HG02840 (cell line): ENCODE measurements around the gene COX4I1.
"Not testable (repeated sequence)": the region's sequence is repeated elsewhere in the genome, so short reads cannot be mapped to it uniquely, and the experiment has no call there.

ENCODE experiments used
- ATAC-seq: cut with Tn5 transposase; IDR thresholded peaks from one replicate; pipeline ENCODE4 v1.9.1; 2021; ENCODE audit warnings: mild to moderate bottlenecking, moderate library complexity, moderate number of reproducible peaks; ENCODE audit not compliant: unreplicated experiment, low FRiP score

The COX4I1 gene

DNA sequence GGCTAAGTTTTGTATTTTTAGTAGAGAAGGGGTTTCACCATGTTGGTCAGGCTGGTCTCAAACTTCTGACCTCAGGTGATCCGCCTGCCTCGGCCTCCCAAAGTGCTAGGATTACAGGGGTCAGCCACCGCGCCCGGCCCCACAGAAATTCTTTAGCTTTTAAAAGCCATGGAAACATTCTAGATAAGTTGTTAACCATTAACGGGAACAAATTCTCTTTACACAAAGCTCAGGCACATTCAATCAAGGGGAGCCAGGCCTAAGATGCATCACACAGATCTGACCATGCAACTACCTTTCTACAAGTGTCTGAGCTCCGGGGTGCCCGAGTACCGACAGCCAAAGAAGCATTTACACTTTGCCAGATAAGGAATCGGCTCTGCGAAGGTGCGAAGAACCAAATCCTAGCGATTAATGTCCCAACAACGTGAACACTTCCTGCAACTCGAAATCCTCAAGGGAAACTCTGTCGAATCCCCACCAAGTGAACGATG, 1.2 kb upstream of the COX4I1 start:
- ATAC-seq: no peak

DNA sequence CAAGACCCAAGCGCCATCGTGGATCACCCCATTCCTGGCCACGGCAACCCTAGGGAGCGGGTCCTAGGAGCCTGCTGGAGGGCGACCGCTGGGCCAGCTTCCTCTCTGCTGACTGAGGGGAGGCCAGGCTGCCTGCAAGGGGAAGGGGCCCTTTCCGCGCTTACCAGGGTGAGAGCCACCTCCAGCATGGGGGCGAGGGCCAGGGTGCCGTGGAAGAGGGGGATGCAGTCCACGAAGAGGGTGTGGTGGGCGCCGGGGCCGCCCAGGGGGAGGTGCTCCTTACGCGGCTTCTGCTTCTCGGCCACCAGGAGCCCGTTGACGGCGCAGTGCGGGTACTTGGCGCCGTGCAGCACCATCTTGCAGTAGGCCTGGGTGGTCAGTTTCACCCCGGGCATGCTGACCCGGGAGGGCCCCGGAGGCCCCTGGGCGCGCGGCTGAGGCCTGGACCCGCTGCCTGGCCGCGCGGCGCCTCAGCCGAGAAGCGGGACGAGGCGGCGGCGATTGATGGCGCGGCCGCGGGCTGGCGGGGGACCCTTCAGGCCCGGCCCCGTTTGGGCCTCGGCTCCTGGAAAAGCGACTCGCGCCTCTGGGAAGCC, 496 bp upstream of the COX4I1 start:
- ATAC-seq: peak; percentile 33

DNA sequence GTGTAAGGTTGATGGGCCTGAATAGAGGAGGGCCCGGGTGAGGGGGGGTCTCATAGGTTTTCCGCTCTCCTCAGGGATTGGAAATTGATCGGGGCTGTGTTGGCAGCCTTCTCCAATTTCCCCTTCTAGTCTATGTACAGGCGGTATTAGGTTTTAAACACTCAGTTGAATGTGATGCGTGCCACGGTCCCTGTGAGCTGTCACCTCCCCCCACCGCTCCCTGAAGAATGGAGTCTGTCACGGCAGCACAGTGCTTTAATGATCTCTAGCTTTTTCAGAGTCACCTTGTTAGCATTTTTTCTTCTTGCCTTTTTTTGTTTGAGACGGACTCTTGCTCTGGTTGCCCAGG, 800 bp downstream of the COX4I1 start:
- ATAC-seq: no peak

DNA sequence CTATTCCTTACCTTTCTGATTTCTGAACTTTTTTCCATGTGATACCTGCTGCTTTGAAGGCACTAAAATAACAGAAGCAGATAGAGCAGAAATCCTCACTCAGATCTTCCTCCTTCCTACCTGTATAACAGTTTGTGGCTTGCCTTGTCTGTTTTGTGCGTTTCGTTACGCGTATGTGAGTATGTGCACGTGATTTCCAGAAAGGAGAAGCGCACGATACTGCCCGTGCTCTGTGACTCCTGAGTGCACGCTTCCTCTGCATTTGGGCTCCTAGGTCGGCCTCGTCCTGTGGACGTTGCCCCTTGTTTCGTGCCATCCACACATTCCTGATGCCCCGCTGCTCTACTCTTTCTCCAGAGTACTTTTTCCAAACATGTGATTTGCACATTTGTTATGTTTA, 4.1 kb downstream of the COX4I1 start:
- no peak for ATAC-seq

DNA sequence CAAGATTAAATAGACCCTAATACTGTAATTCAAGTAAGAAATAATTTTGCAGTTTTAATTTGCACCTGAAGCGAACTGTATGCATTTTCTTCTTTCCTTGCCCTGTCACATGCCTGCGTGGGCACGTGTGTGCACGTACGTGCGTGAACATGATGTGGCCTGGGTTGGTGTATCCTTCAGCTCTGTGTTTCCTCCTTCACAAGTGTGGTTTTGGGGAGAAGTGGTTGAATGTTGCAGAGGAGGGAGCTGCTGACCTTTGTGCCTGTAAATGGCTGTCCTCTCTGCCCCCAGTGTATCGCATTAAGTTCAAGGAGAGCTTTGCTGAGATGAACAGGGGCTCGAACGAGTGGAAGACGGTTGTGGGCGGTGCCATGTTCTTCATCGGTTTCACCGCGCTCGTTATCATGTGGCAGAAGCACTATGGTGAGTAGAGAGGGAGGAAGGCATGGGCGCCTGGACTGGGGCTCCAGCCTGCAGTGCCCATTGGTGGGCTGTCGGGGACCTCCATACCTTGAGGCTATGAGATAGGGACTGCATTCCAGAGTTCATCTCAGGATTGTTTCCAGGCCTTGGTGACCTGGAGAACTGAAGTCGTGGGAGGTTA, 6.0 kb downstream of the COX4I1 start:
- no peak for ATAC-seq

DNA sequence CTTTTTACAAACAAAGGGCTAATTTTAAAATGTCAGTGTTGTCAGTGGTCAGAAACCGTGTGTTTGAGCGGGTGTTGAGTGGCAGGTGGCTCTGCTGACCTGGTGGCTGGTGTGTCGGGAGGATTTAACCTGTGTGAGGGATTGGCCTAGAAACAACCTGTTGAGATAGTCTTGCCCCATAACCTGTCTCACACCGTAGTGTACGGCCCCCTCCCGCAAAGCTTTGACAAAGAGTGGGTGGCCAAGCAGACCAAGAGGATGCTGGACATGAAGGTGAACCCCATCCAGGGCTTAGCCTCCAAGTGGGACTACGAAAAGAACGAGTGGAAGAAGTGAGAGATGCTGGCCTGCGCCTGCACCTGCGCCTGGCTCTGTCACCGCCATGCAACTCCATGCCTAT, 7.0 kb downstream of the COX4I1 start:
- ATAC-seq: no peak

DNA sequence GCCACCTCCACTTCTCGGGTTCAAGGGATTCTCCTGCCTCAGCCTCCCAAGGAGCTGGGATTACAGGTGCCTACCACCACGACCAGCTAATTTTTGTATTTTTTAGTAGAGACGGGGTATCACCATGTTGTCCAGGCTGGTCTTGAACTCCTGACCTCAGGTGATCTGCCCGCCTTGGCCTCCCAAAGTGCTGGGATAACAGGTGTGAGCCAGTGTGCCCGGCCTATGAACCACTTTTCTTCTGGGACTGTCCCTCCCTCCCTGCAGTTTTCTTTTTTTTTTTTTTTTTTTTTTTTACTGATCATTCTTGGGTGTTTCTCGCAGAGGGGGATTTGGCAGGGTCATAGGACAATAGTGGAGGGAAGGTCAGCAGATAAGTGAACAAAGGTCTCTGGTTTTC, 7.8 kb downstream of the COX4I1 start:
- not testable (repeated sequence) for ATAC-seq

DNA sequence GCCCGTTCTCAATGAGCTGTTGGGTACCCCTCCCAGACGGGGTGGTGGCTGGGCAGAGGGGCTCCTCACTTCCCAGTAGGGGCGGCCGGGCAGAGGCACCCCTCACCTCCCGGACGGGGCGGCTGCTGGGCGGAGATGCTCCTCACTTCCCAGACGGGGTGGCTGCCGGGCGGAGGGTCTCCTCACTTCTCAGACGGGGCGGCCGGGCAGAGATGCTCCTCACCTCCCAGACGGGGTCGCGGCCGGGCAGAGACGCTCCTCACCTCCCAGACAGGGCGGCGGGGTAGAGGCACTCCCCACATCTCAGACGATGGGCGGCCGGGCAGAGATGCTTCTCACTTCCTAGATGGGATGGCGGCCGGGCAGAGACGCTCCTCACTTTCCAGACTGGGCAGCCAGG, 8.6 kb downstream of the COX4I1 start:
- ATAC-seq: not testable (repeated sequence)

DNA sequence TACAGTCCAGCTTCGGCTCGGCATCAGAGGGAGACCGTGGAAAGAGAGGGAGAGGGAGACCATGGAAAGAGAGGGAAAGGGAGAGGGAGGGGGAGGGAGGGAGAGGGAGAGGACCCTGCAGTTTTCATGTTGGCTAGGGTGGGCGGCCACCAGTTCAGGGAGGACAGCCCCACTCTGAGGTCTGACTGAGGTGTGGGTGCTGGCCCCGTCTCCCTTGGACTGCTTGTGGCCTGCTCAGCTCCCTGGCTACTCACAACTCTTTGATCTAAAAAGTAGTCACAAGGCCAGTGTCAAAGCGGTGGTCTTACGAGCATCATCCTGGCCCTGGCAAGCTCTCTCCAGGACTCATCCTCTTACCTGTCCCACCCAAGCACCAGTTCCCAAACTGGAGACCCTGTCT, 9.4 kb downstream of the COX4I1 start:
- no peak for ATAC-seq

DNA sequence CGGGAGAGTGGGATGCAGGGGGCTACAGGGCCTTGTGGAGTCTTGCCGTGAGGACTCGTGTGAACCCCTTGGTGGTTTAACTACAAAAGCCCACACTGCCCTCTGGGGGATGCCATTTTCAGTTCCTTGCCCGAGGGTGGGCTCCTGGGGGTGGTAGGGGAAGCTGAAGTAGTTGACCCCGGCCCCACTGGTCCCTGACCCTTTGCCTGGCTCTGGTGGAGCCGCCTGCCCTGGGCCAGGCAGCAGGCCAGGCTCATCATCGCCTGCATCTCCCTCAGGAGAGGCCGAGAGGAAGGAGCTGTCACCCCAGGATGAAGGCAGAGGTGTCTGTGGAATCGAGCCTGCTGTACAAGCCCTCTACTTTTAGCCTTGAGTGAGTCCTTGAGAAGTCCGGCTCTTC, 10.2 kb downstream of the COX4I1 start:
- ATAC-seq: no peak

DNA sequence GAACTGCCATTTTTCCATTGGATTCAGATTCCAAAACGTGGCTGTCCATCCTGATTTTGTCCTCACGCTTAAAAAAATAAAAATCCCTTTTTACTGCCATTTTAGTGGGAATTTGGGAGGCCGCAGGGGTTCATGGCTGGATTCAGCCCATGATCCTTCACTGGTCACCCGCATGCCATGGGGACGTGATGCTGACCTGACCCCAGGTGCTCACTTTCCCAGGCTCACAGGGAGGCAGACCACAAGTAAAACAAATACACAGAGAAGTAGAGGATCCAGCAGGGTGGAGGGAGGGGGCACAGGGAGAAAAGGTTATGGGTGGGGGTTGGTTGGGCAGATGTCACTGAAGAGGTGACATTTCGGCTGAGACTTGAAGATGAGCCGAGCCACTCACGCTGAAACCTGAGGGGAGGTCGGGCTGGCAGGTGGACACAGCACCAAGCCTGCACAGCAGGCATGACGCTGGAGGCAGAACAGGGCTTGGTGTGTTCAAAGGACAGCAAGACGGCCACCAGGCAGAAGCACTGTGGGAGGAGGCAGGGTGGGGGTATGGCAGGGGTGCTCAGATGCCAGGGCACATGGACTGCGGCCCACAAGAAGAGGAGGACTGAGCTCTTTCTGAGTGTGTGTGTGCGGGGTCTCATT, 10.7 kb downstream of the COX4I1 start:
- no peak for ATAC-seq

DNA sequence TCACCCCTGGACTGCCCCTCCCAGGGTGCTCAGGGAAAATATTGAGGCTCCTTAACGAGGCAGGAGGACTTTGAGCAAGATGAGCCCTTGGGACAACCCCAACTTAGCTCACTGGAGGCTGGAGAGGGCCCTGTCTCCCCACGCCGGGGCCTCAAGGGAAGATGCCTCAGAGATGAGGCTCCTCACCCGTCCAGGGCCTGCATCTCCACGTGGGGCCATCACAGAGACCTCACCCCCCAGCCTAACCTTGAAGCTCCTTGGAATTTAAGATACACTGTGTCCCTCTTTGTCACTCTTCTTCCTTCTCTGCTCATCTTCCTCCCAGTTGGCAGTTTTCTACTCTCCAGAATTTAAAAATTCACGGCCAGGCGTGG, 11.2 kb downstream of the COX4I1 start:
- no peak for ATAC-seq

DNA sequence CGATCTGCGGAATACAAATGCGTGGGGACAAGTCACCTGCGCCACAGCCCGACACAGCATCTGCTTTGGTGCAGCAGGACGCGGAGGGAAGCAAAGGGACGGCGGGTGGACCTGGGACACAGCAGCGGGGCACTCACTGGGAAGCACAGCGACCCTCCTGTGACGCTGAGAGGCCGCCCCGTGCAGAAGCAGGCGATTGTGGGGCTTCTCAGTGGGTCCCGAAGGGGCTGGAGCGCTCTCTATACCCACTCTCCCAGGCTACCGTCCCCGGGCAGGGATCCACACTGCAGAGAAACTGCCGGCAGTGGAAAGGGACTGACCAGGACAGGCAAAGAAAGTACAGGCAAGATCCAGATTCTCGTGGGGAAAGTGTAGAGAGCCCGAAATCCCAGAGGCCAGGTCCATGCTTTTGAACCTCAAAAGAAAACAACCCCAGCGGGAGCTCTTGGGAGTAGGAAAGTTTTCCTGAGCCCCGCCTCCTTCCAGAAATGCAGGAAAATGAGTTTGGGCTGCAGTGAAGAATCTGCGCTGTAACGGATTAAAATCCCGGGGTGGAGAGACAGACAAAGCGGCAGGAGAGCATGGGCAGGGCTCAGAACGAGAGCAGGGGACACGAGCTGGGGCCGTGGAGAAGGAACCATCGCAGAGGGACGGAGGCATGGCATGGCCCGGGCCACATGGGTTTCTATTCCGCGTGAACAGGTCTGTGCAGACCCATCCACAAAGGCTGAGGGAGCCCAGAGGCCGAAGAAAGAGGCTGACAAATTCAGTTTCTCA, 12.7 kb downstream of the COX4I1 start:
- no peak for ATAC-seq

DNA sequence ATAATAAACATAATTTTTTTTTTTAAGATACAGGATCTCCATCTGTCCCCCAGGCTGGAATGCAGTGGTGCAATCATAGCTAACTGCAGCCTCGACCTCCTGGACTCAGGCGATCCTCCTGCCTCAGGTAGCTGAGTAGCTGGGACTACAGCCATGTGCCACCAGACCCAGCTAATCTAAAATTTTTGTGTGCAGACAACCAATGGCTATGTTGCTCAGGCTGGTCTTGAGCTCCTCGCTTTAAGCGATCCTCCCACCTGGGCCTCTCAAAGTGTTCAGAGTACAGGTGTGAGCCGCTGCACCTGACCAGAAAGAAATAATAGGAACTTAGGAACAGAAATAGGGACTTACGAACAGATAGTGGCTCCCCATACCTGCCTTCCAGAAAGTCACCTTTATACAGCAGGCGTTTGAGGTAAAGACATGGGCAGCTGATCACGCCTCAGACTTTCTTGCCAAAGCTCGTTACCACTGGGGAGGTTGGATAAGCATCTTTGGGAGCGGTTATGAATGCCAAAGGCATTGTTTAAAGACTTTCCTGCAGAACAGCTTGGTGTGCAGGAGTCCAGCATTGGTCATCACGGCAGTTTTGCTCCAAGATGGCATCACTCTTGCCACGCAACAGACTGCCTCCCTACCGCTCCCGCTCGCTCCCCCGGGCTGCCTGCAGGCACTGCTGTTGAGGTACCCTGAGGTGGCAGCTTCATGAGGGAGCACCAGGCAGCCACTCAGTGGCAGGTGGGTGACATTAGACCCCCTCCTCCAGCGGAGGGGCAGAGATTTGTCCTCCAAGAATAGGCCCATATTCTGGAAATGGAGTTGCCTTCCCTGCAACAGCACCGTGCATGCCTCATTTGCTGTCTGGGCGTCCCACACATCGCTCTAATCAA, 13.6 kb downstream of the COX4I1 start:
- ATAC-seq: no peak

DNA sequence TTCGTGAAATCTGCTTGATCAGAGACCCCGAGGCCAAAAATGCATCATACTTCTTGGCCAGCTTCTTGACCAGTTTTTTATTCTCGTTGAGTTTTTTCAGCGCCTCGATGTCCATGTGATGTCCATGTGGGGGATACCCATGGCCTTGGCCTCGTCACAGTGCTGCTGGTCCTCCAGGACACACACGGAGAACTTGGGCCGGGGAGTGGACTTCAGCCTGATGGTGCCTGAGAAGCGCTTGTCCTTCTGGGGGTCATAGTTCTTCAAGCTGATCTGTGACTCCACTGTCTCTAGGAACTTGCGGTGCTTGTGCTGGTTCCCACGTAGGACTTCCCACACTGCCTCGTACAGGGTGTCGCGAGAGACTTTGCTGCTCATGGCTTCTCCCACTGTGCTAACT, 16.7 kb downstream of the COX4I1 start:
- no peak for ATAC-seq

DNA sequence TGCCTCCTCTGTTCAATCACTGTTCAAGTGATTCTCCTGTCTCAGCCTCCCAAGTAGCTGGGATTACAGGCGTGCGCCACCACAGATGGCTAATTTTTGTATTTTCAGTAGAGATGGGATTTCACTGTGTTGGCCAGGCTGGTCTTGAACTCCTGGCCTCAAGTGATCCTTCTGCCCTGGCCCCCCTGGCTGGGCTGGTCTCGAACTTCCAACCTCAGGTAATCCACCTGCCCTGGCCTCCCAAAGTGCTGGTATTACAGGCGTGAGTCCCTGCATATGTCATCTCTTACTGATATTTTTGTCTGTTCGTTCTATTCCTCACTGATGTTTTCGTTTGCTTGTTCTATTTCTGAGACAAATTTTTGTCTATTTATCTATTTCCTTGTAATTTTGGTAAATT, 17.7 kb downstream of the COX4I1 start:
- ATAC-seq: not testable (repeated sequence)

DNA sequence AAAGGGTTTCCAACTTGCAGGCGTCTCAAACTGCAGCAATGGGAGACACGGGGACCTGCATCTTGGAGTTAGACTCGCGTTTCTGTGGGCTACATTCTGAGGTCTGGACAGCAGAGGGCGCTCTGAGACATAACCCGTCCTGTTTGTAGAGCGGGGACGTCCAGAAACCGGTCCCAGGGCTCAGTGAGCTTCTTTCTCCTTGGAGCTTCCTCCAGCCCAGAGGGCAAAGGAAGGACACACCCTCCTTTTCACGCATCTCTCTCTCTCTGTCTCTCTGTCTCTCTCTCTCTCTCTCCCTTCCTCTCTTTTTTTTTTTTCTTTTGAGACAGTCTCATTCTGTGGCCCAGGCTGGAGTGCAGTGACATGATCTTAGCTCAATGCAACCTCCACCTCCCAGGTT, 19.8 kb downstream of the COX4I1 start:
- ATAC-seq: no peak

DNA sequence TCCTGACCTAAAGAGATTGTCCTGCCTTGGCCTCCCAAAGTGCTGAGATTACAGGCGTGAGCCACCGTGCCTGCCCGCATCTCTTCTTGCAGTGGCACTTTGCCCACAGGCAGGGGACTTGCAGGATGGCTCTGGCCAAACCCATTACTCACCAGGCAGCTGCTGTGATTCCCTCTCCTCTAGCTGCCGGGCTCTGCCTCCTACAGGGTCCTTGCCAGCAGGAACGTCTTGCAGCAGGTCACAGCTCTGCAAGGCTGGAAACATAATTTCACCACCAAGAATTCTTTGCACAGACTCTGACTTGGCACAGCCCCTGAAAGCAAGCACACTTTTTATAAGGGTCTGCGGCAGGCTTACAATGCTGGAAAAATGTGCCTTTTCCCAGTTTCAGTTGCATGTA, 20.3 kb downstream of the COX4I1 start:
- no peak for ATAC-seq

DNA sequence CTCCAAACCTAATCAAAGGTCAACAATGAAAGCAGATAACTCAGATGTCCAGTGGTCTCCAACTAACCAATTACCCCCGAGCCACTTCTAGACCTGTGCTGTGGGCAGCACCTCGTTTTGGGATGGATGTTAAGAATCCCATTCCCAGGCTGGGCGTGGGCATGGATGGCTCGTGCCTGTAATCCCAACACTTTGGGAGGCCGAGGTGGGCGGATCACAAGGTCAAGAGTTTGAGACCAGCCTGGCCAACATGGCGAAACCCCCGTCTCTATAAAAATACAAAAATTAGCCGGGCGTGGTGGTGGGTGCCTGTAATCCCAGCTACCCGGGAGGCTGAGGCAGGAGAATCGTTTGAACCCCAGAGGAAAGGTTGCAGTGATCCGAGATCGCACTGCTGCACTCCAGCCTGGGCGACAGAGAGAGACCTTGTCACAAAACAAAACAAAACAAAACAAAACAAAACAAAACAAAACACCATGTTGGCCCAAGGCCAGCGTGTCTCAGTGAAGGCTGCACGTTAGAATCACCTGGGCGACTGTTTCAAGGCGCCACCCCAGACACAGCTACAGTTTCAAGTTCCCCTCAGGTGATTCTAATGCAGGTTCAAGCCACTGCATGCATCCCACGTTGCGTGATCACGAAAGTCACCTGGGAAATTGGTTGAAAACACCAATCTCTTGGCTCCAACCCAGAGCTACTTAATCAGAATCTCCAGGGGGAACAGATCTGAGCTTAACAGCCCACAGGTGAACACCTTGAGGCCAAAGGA, 21.3 kb downstream of the COX4I1 start:
- no peak for ATAC-seq
